CD14-positive monocyte (primary cell): ENCODE data around the gene MISP. TPM values are rescaled to one million over a fixed set of nuclear protein-coding genes. Genes with fewer than 3 reads are reported as not detected.

ENCODE experiments used
- DNase-seq, 3 donors: peaks; one replicate each; pipeline ENCODE4 v3.0.0-alpha.2; 2011 to 2022
- H2AFZ ChIP-seq: 2 replicates; pipeline ENCODE4 v1.6.0; 2012; ENCODE audit warnings: mild to moderate bottlenecking, low read depth, low read length, inconsistent platforms; ENCODE audit not compliant: insufficient read depth, poor library complexity, severe bottlenecking
- H3K27ac ChIP-seq, 2 donors: 1 replicate in 1 of 2; 2 replicates in 1 of 2; pipeline ENCODE4 v1.5.1; 2012 to 2013; ENCODE audit warnings: low read length in 2 of 2, control low read depth in 1 of 2, inconsistent platforms in 1 of 2, low read depth in 1 of 2, mild to moderate bottlenecking in 1 of 2
- H3K27me3 ChIP-seq, 2 donors: one replicate each; pipeline versions ENCODE4 v1.6.0 to v1.6.1; 2011 to 2013; ENCODE audit warnings: low read length in 2 of 2; ENCODE audit not compliant: control insufficient read depth in 2 of 2, insufficient read depth in 2 of 2
- H3K36me3 ChIP-seq, 2 donors: replicated peaks in 1 of 2; 1 replicate in 1 of 2; 2 replicates in 1 of 2; pipeline versions ENCODE4 v1.5.1 to v1.6.1; 2012 to 2013; ENCODE audit warnings: low read length in 2 of 2, control low read depth in 1 of 2, inconsistent platforms in 1 of 2, mild to moderate bottlenecking in 1 of 2; ENCODE audit not compliant: insufficient read depth in 2 of 2, control insufficient read depth in 1 of 2
- H3K4me1 ChIP-seq, 2 donors: 1 replicate in 1 of 2; 2 replicates in 1 of 2; pipeline versions ENCODE4 v1.5.1 to v1.6.1; 2012 to 2013; ENCODE audit warnings: low read length in 2 of 2, control low read depth in 1 of 2, inconsistent platforms in 1 of 2, mild to moderate bottlenecking in 1 of 2, moderate library complexity in 1 of 2; ENCODE audit not compliant: insufficient read depth in 2 of 2, control insufficient read depth in 1 of 2
- H3K4me2 ChIP-seq: replicated peaks from 2 replicates; pipeline ENCODE3; 2012; ENCODE audit warnings: low read length, moderate library complexity, mild to moderate bottlenecking; ENCODE audit not compliant: poor library complexity, severe bottlenecking; ENCODE audit errors: extremely low read depth
- H3K4me3 ChIP-seq, 3 experiments: fragments of 200-600 bp in 1 of 3; sonication (generic) in 1 of 3; replicated peaks in 1 of 3; 1 replicate in 2 of 3; 2 replicates in 1 of 3; pipeline ENCODE4 v1.5.1; 2011 to 2013; ENCODE audit warnings: low read length in 3 of 3, mild to moderate bottlenecking in 3 of 3, control low read depth in 2 of 3, low read depth in 2 of 3, inconsistent platforms in 1 of 3, moderate library complexity in 1 of 3
- H3K79me2 ChIP-seq: 2 replicates; pipeline ENCODE4 v1.6.0; 2012; ENCODE audit warnings: mild to moderate bottlenecking, control low read depth, inconsistent platforms, low read length, moderate library complexity; ENCODE audit not compliant: insufficient read depth
- H3K9ac ChIP-seq: 2 replicates; pipeline ENCODE4 v1.6.0; 2017; ENCODE audit warnings: low read length, mild to moderate bottlenecking; ENCODE audit not compliant: insufficient read depth, poor library complexity, severe bottlenecking
- H3K9me3 ChIP-seq, 2 donors: replicated peaks in 1 of 2; 1 replicate in 1 of 2; 2 replicates in 1 of 2; pipeline versions ENCODE4 v1.5.1 to v1.6.1; 2012 to 2013; ENCODE audit warnings: low read length in 2 of 2, control low read depth in 1 of 2; ENCODE audit not compliant: control insufficient read depth in 1 of 2, insufficient read depth in 1 of 2
- H4K20me1 ChIP-seq: 2 replicates; pipeline ENCODE4 v1.6.0; 2012; ENCODE audit warnings: mild to moderate bottlenecking, low read length, control low read depth, moderate library complexity; ENCODE audit not compliant: insufficient read depth
- H3K27ac Mint-ChIP-seq, 7 donors: one replicate each; pipeline ENCODE4 v1.8.0; 2020; ENCODE audit warnings: mild to moderate bottlenecking in 7 of 7, mixed read lengths in 7 of 7, moderate library complexity in 6 of 7, inconsistent platforms in 2 of 7
- H3K27me3 Mint-ChIP-seq, 3 donors: one replicate each; pipeline ENCODE4 v1.8.0; 2021 to 2022; ENCODE audit warnings: low read depth in 3 of 3, mild to moderate bottlenecking in 3 of 3, mixed read lengths in 3 of 3, moderate library complexity in 3 of 3, inconsistent platforms in 1 of 3
- H3K36me3 Mint-ChIP-seq, 2 donors: one replicate each; pipeline ENCODE4 v1.8.0; 2020; ENCODE audit warnings: mixed read lengths in 2 of 2, inconsistent platforms in 1 of 2, mild to moderate bottlenecking in 1 of 2
- H3K4me1 Mint-ChIP-seq: one replicate; pipeline ENCODE4 v1.8.0; 2020; ENCODE audit warnings: mild to moderate bottlenecking, mixed read lengths
- H3K4me3 Mint-ChIP-seq, 2 donors: one replicate each; pipeline ENCODE4 v1.8.0; 2020; ENCODE audit warnings: mild to moderate bottlenecking in 2 of 2, mixed read lengths in 2 of 2, moderate library complexity in 1 of 2
- H3K9me3 Mint-ChIP-seq, 7 donors: one replicate each; pipeline ENCODE4 v1.8.0; 2020 to 2022; ENCODE audit warnings: mixed read lengths in 7 of 7, mild to moderate bottlenecking in 6 of 7, moderate library complexity in 6 of 7, inconsistent platforms in 2 of 7
- CTCF ChIP-seq: fragments of 200-600 bp; IDR thresholded peaks from one replicate; pipeline ENCODE4 v1.8.0; 2022; ENCODE audit warnings: antibody characterized with exemption, mild to moderate bottlenecking
- WGBS: methylation state at CpG from one replicate; pipeline ENCODE4 v1.1.5; 2013; ENCODE audit warnings: missing lambda C conversion rate; ENCODE audit not compliant: insufficient coverage; 5-methylcytosine and 5-hydroxymethylcytosine counted together
- intact Hi-C, 2 donors: fragments of 100-400 bp; cut with micrococcal nuclease; formaldehyde crosslinking; loops; one replicate each; pipeline versions ENCODE4 v1.15.0 to v1.15.1; 2023
- polyA plus RNA-seq, 3 donors: library from polyadenylated mRNA; depleted of rRNA in 1 of 3; unstranded in 2 of 3; stranded (reverse) in 1 of 3; fragments of 300-500 nt in 2 of 3; fragments of >200 nt in 1 of 3; fragmentation: Illumina TruSeq in 2 of 3; gene quantifications; 1 replicate in 2 of 3; 2 replicates in 1 of 3; pipeline ENCODE4 v1.2.3, GENCODE V29; 2012 to 2021

Gene MISP
- polyA plus RNA-seq, 3 donors: not detected

- intact Hi-C loops: no loop called here
- peaks cover 0 to 2% (median 0%) of the 10 kb centered on the region in 7 donors for H3K9me3 Mint-ChIP-seq
- H3K4me1 ChIP-seq: no peaks in the 10 kb centered on the region
These were observed 25.3 kb upstream of the MISP start for GRCh38 chr19:725461-726089.

More at GRCh38 chr19:725461-726089, 25.3 kb upstream of the MISP start:
- no peak for DNase-seq
- no peak overlapping the region for H3K4me3 Mint-ChIP-seq
- peaks cover 7 to 40% (median 18%) of the 10 kb centered on the region in 3 donors for H3K27me3 Mint-ChIP-seq
- H2AFZ ChIP-seq: no peak overlapping the region
- no peak overlapping the region for H3K4me3 ChIP-seq
- H4K20me1 ChIP-seq: no peaks in the 10 kb centered on the region
- H3K79me2 ChIP-seq: no peaks in the 10 kb centered on the region
- peaks cover 0 to 2% of the 10 kb centered on the region in 2 donors for H3K36me3 Mint-ChIP-seq
- H3K27ac ChIP-seq: no peak overlapping the region
- H3K4me1 Mint-ChIP-seq: peaks cover 3% of the 10 kb centered on the region
- peaks cover 4 to 7% of the 10 kb centered on the region in 2 donors for H3K27me3 ChIP-seq
- no peak overlapping the region for H3K27ac Mint-ChIP-seq
- no peak overlapping the region for H3K4me2 ChIP-seq
- no peak overlapping the region for H3K9ac ChIP-seq
- WGBS: 98% methylated on average over 6 of the region's 13 CpGs
- no peaks in the 10 kb centered on the region for H3K36me3 ChIP-seq
- no peaks in the 10 kb centered on the region for H3K9me3 ChIP-seq
- TF ChIP-seq CTCF: no peak
